ENCODE data around the gene IQSEC1. TPM values are rescaled to one million over a fixed set of nuclear protein-coding genes. Genes with fewer than 3 reads are reported as not detected.

IQSEC1 gene
- total and polyA plus RNA-seq, 2 donors (not counting 3 experiments of a cell fraction or from before 2014, with no cell fraction given): 5.2 to 18.0 TPM

DNA sequence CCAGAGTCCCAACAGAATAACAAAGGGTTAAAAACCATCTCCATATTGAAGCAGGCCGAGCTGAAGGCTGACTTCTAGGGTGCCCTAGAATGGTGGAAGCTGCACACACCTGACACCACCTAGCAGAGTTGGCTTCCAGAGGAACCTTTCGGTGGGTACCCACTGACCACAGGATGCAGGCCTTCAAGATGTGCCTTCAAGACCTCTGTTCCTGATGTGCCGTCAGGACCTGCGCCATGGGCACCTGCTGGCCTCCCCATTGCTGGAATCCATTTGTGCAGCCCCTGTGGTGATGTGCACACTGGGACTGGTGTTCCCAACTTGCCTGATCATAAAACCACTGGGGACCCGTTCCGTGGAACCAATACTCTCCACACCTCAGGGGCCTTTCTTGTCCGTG is 196.2 kb downstream of the IQSEC1 start:
- Histone ChIP-seq H3K4me2 (ENCODE audit: insufficient read depth, low read length) (no peak overlapping the region), H4K20me1 (replicated peaks; ENCODE audit: control insufficient read depth, extremely low read depth, insufficient read depth, low read length) (no peaks in the 10 kb centered on the region), H3K9ac (replicated peaks; ENCODE audit: extremely low read depth, insufficient read depth, low read length) (no peak overlapping the region), H3K9me3 (replicated peaks; ENCODE audit: control insufficient read depth, insufficient read depth, low read length) (no peaks in the 10 kb centered on the region), H3K4me1 (ENCODE audit: control insufficient read depth, extremely low read depth, insufficient read depth, low read length) (no peaks in the 10 kb centered on the region), H3K27me3 (ENCODE audit: control insufficient read depth in 2 of 2, insufficient read depth in 2 of 2, low read length in 2 of 2) (peaks cover 0 to 1% of the 10 kb centered on the region in 2 experiments), H3K4me3 (replicated peaks in 1 of 3; ENCODE audit: insufficient read depth in 1 of 3, low read depth in 1 of 3, low read length in 3 of 3) (no peak overlapping the region), H3K27ac (ENCODE audit: insufficient read depth, low read depth, low read length) (no peak overlapping the region), H2AFZ (ENCODE audit: low read depth, low read length) (no peak overlapping the region), H3K79me2 (ENCODE audit: control insufficient read depth, insufficient read depth, low read length) (no peaks in the 10 kb centered on the region), H3K36me3 (ENCODE audit: control insufficient read depth in 2 of 2, extremely low read depth in 1 of 2, insufficient read depth in 2 of 2, low read length in 2 of 2) (no peaks in the 10 kb centered on the region), H3K9me1 (replicated peaks; ENCODE audit: control insufficient read depth, extremely low read depth, insufficient read depth, low read length) (no peaks in the 10 kb centered on the region)
- BruUV-seq (replicated peaks): no TSS peak
- dilution Hi-C loops (cut with MboI; ENCODE audit: extremely low pct_ligation_motif_present, low sequenced_read_pairs) (no loop called here), intact Hi-C loops (cut with micrococcal nuclease) (loop anchor here (2.0 kb wide), 1 partner anchor 16 kb away; no protein-coding TSS in a partner anchor)
- FAIRE-seq: no peak
- ChIA-PET CTCF (interaction anchor here (1.1 to 2.1 kb wide), 3 partner anchors 9 to 68 kb away, joined by 5 to 16 read pairs (median 10); no protein-coding TSS in a partner anchor), POLR2A (no interaction called here)
- DNase-seq (ENCODE audit: low read depth, low spot score): no peak
- no peak for TF ChIP-seq JUN (IDR thresholded peaks at IDR 0.05; ENCODE audit: borderline replicate concordance, insufficient read depth, insufficient read length, low read depth)
- no peak for TF ChIP-seq FOS (IDR thresholded peaks at IDR 0.05; ENCODE audit: borderline replicate concordance, insufficient read depth, low read length)
- no peak for TF ChIP-seq EZH2 (IDR thresholded peaks at IDR 0.05; ENCODE audit: borderline replicate concordance, low read depth, low read length, severe bottlenecking)
- TF ChIP-seq, protein P1, sequence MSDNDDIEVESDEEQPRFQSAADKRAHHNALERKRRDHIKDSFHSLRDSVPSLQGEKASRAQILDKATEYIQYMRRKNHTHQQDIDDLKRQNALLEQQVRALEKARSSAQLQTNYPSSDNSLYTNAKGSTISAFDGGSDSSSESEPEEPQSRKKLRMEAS (IDR thresholded peaks at IDR 0.05; ENCODE audit: insufficient read depth, insufficient read length): no peak
- TF ChIP-seq GATA2 (IDR thresholded peaks at IDR 0.05; ENCODE audit: insufficient read depth, insufficient read length, low read depth, low read length): no peak
- TF ChIP-seq MYC (IDR thresholded peaks at IDR 0.05; ENCODE audit: low read depth, low read length): no peak
- no peak for TF ChIP-seq POLR2A (IDR thresholded peaks at IDR 0.05; ENCODE audit: low read depth, low read length)
- TF ChIP-seq, protein P2, sequence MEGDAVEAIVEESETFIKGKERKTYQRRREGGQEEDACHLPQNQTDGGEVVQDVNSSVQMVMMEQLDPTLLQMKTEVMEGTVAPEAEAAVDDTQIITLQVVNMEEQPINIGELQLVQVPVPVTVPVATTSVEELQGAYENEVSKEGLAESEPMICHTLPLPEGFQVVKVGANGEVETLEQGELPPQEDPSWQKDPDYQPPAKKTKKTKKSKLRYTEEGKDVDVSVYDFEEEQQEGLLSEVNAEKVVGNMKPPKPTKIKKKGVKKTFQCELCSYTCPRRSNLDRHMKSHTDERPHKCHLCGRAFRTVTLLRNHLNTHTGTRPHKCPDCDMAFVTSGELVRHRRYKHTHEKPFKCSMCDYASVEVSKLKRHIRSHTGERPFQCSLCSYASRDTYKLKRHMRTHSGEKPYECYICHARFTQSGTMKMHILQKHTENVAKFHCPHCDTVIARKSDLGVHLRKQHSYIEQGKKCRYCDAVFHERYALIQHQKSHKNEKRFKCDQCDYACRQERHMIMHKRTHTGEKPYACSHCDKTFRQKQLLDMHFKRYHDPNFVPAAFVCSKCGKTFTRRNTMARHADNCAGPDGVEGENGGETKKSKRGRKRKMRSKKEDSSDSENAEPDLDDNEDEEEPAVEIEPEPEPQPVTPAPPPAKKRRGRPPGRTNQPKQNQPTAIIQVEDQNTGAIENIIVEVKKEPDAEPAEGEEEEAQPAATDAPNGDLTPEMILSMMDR (IDR thresholded peaks at IDR 0.05; ENCODE audit: extremely low read depth in 1 of 2, insufficient read depth in 1 of 2, low read depth in 1 of 2, low read length in 2 of 2): no peak
- TF ChIP-seq POLR2AphosphoS5 (IDR thresholded peaks at IDR 0.05; ENCODE audit: insufficient read depth, low read depth, low read length): no peak
